ENCODE data around the gene RABGAP1L. TPM values are rescaled to one million over a fixed set of nuclear protein-coding genes. Genes with fewer than 3 reads are reported as not detected.

RABGAP1L gene
- polyA plus RNA-seq, 1 donor (not counting 4 experiments of a cell fraction or from before 2014, with no cell fraction given), result 24.2 TPM

DNA sequence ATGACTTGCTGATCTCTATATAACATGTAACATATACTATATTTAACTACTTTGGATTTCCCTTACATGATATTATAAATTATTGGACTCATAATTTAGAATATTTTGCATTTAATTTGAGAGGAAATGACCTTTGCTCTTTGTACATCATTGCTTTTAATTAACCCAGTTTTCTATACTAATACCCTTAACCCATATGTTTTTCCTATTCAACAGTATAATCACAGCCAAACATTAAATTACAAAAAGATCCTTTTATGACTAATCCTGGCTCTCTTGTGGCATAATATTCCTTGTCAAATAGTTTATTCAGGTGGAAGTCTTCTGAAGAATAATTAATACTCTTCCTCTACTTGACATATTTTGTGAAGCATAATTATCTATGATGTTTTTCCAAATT lies 232.4 kb downstream of the RABGAP1L start:
- TF ChIP-seq, protein P1, sequence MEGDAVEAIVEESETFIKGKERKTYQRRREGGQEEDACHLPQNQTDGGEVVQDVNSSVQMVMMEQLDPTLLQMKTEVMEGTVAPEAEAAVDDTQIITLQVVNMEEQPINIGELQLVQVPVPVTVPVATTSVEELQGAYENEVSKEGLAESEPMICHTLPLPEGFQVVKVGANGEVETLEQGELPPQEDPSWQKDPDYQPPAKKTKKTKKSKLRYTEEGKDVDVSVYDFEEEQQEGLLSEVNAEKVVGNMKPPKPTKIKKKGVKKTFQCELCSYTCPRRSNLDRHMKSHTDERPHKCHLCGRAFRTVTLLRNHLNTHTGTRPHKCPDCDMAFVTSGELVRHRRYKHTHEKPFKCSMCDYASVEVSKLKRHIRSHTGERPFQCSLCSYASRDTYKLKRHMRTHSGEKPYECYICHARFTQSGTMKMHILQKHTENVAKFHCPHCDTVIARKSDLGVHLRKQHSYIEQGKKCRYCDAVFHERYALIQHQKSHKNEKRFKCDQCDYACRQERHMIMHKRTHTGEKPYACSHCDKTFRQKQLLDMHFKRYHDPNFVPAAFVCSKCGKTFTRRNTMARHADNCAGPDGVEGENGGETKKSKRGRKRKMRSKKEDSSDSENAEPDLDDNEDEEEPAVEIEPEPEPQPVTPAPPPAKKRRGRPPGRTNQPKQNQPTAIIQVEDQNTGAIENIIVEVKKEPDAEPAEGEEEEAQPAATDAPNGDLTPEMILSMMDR (optimal IDR thresholded peaks at IDR 0.05 in 1 of 3, IDR thresholded peaks at IDR 0.05 in 1 of 3, conservative IDR thresholded peaks at IDR 0.05 in 1 of 3; ENCODE audit: extremely low read depth in 1 of 3, insufficient read depth in 2 of 3, low read length in 3 of 3), result no peak
- no peak for TF ChIP-seq EZH2 (IDR thresholded peaks at IDR 0.05; ENCODE audit: low read length)
- H3K4me3 ChIP-seq (ENCODE audit: control insufficient read depth in 2 of 3, extremely low read depth in 1 of 3, insufficient read depth in 2 of 3, low read depth in 1 of 3, low read length in 3 of 3), result no peak overlapping the region
- no peak overlapping the region for H3K27ac ChIP-seq (ENCODE audit: control insufficient read depth, insufficient read depth, low read length)
- no peaks in the 10 kb centered on the region for H3K27me3 ChIP-seq (ENCODE audit: control insufficient read depth, extremely low read depth, insufficient read depth, low read length)
- H3K4me1 ChIP-seq (ENCODE audit: control insufficient read depth, extremely low read depth, insufficient read depth, low read length), result no peaks in the 10 kb centered on the region
- dilution Hi-C loops (cut with MboI; ENCODE audit: extremely low pct_ligation_motif_present, low sequenced_read_pairs), result no loop called here
- DNase-seq (ENCODE audit: low read depth, low spot score), result no peak
- no peaks in the 10 kb centered on the region for H3K9me3 ChIP-seq (ENCODE audit: control insufficient read depth, low read depth, low read length)
- no peak overlapping the region for H3K4me2 ChIP-seq (ENCODE audit: control insufficient read depth, extremely low read depth, insufficient read depth, low read depth, low read length)
- no peak overlapping the region for H3K9ac ChIP-seq (ENCODE audit: control insufficient read depth, extremely low read depth, insufficient read depth, low read length)
- H3K36me3 ChIP-seq (ENCODE audit: control insufficient read depth in 2 of 2, extremely low read depth in 1 of 2, insufficient read depth in 2 of 2, low read length in 2 of 2), result no peaks in the 10 kb centered on the region
- H3K79me2 ChIP-seq (ENCODE audit: control insufficient read depth, insufficient read depth, low read length), result no peaks in the 10 kb centered on the region
- no peak for FAIRE-seq
- H4K20me1 ChIP-seq (ENCODE audit: control insufficient read depth, extremely low read depth, insufficient read depth, low read length), result no peaks in the 10 kb centered on the region
- H3K9me1 ChIP-seq (ENCODE audit: control insufficient read depth, extremely low read depth, insufficient read depth, low read length), result no peaks in the 10 kb centered on the region
- no peak overlapping the region for H2AFZ ChIP-seq (ENCODE audit: control insufficient read depth, low read length)

DNA sequence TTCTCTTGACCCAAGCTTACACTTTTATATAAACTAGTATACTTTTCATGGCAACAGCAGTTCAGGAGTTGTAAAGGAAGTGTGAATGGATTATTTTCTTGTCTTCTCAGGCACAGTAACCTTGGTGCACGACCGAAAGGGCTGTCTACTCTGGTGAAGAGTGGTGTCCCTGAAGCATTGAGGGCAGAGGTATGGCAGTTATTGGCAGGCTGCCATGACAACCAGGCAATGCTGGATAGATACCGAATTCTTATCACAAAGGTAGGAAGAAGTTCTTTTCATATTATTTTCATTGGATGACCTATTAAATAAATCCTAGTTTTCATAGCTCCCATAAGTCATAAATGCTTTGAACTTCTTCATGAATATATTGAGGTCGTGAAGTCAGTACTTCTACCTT lies 234.6 kb downstream of the RABGAP1L start:
- FAIRE-seq, result no peak
- no peak overlapping the region for H3K9ac ChIP-seq (ENCODE audit: control insufficient read depth, extremely low read depth, insufficient read depth, low read length)
- H4K20me1 ChIP-seq (ENCODE audit: control insufficient read depth, extremely low read depth, insufficient read depth, low read length), result no peaks in the 10 kb centered on the region
- H3K4me3 ChIP-seq (ENCODE audit: control insufficient read depth in 2 of 3, extremely low read depth in 1 of 3, insufficient read depth in 2 of 3, low read depth in 1 of 3, low read length in 3 of 3), result no peak overlapping the region
- H3K27me3 ChIP-seq (ENCODE audit: control insufficient read depth, extremely low read depth, insufficient read depth, low read length), result no peaks in the 10 kb centered on the region
- H3K27ac ChIP-seq (ENCODE audit: control insufficient read depth, insufficient read depth, low read length), result no peak overlapping the region
- peaks cover 3% of the 10 kb centered on the region in 2 experiments for H3K36me3 ChIP-seq (ENCODE audit: control insufficient read depth in 2 of 2, extremely low read depth in 1 of 2, insufficient read depth in 2 of 2, low read length in 2 of 2)
- TF ChIP-seq, protein P1 (optimal IDR thresholded peaks at IDR 0.05 in 1 of 3, IDR thresholded peaks at IDR 0.05 in 1 of 3, conservative IDR thresholded peaks at IDR 0.05 in 1 of 3; ENCODE audit: extremely low read depth in 1 of 3, insufficient read depth in 2 of 3, low read length in 3 of 3), result no peak
- no peak for TF ChIP-seq EZH2 (IDR thresholded peaks at IDR 0.05; ENCODE audit: low read length)
- no peak overlapping the region for H3K4me2 ChIP-seq (ENCODE audit: control insufficient read depth, extremely low read depth, insufficient read depth, low read depth, low read length)
- no peak overlapping the region for H2AFZ ChIP-seq (ENCODE audit: control insufficient read depth, low read length)
- no peaks in the 10 kb centered on the region for H3K9me3 ChIP-seq (ENCODE audit: control insufficient read depth, low read depth, low read length)
- no peaks in the 10 kb centered on the region for H3K9me1 ChIP-seq (ENCODE audit: control insufficient read depth, extremely low read depth, insufficient read depth, low read length)
- H3K4me1 ChIP-seq (ENCODE audit: control insufficient read depth, extremely low read depth, insufficient read depth, low read length), result no peaks in the 10 kb centered on the region
- DNase-seq (ENCODE audit: low read depth, low spot score), result no peak
- no peaks in the 10 kb centered on the region for H3K79me2 ChIP-seq (ENCODE audit: control insufficient read depth, insufficient read depth, low read length)
- dilution Hi-C loops (cut with MboI; ENCODE audit: extremely low pct_ligation_motif_present, low sequenced_read_pairs), result no loop called here

All from keratinocyte (primary cell).